Mammary epithelial cell (primary cell): Measurements from ENCODE around the gene ZNF230.

Source experiments
- EZH2 ChIP-seq: IDR thresholded peaks from 2 replicates; pipeline ENCODE4 v1.6.1; 2012; ENCODE audit warnings: low read length, inconsistent platforms, borderline replicate concordance
- TF ChIP-seq, protein P1 (sequence below), 2 donors: IDR thresholded peaks in 1 of 2; conservative IDR thresholded peaks in 1 of 2; 2 replicates each; pipeline ENCODE4 v1.5.1; 2011 to 2012; ENCODE audit warnings: inconsistent platforms in 2 of 2, low read length in 2 of 2, mild to moderate bottlenecking in 2 of 2, control low read depth in 1 of 2, low read depth in 1 of 2; ENCODE audit not compliant: insufficient read depth in 1 of 2; ENCODE audit errors: extremely low read depth in 1 of 2

DNA sequence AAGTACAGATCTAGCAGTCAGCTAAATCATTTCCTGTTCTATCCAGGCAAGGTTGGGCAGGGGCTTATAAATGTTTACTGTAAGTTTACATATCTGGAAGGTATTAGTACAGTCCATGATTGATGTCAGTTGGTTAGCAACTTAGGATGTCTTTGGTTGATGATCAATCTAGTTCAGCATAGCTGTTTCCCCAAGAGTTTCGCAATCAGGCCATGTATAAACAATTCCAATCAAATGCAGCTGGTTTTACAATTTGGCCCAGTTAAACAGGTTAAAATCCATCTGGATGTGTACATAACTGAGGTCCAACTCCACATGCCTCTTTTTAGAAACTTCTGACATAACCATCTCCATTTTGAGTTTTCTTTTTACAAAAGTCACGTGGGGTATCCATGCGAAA, 44.9 kb upstream of the ZNF230 start:
- TF ChIP-seq, protein P1, sequence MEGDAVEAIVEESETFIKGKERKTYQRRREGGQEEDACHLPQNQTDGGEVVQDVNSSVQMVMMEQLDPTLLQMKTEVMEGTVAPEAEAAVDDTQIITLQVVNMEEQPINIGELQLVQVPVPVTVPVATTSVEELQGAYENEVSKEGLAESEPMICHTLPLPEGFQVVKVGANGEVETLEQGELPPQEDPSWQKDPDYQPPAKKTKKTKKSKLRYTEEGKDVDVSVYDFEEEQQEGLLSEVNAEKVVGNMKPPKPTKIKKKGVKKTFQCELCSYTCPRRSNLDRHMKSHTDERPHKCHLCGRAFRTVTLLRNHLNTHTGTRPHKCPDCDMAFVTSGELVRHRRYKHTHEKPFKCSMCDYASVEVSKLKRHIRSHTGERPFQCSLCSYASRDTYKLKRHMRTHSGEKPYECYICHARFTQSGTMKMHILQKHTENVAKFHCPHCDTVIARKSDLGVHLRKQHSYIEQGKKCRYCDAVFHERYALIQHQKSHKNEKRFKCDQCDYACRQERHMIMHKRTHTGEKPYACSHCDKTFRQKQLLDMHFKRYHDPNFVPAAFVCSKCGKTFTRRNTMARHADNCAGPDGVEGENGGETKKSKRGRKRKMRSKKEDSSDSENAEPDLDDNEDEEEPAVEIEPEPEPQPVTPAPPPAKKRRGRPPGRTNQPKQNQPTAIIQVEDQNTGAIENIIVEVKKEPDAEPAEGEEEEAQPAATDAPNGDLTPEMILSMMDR (conservative IDR thresholded peaks at IDR 0.05 in 1 of 2, IDR thresholded peaks at IDR 0.05 in 1 of 2; ENCODE audit: extremely low read depth in 1 of 2, insufficient read depth in 1 of 2, low read depth in 1 of 2, low read length in 2 of 2): no peak
- no peak for TF ChIP-seq EZH2
